ENCODE measurements around the gene MEF2C.

DNA sequence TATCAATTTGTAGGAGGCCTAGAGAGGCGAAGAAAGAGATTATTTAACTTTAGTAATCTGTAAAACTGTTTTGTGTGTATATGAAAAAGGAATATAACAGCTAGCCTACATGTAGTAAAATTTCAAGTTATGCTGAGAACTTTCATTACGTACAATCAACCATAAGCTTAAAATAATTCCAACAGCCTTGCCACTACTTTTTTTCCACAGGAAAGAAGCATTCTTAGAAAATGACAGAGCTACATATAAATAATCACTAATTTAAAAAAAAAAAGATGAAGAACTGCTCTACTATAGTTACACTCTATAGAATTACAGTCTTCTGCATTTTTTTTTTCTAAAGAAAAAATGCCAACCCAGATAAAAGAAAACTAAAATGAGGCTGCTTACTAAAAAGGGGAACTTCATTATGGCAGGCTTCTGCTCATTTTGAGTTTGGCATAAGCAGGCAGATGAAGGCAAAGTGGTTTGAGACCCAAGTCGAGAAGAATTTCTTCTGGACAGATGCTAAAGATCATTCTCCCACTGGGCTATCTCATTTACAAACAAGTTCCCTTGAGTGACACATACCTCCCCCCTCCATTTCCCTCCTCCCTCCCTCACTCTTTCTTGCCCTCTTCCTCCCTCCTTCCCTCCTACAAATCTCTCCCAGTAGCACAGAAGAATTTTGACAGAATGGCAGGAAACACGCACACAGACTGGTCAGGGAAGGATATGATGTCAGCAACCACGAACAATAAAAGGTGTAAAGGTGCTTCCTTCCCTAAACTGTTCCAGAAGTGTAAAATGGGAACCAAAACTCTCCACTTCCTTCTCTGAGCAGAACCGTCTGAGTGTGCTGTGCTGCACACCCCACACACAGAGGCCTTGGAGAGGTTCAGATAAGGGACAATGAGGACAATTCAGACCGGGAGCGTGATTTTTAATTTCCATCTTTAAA lies 56.1 kb downstream of the MEF2C start:
- TF ChIP-seq, protein P1, sequence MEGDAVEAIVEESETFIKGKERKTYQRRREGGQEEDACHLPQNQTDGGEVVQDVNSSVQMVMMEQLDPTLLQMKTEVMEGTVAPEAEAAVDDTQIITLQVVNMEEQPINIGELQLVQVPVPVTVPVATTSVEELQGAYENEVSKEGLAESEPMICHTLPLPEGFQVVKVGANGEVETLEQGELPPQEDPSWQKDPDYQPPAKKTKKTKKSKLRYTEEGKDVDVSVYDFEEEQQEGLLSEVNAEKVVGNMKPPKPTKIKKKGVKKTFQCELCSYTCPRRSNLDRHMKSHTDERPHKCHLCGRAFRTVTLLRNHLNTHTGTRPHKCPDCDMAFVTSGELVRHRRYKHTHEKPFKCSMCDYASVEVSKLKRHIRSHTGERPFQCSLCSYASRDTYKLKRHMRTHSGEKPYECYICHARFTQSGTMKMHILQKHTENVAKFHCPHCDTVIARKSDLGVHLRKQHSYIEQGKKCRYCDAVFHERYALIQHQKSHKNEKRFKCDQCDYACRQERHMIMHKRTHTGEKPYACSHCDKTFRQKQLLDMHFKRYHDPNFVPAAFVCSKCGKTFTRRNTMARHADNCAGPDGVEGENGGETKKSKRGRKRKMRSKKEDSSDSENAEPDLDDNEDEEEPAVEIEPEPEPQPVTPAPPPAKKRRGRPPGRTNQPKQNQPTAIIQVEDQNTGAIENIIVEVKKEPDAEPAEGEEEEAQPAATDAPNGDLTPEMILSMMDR (IDR thresholded peaks at IDR 0.05; ENCODE audit: insufficient read depth, low read depth, low read length), result no peak
- TF ChIP-seq EZH2 (IDR thresholded peaks at IDR 0.05; ENCODE audit: insufficient read depth, low read length), result no peak
